K562 (cell line): ENCODE results near the gene EXOSC6. TPM values are rescaled to one million over a fixed set of nuclear protein-coding genes. Genes with fewer than 3 reads are reported as not detected.

Experiments
- HLTF ChIP-seq: fragments of 450-650 bp; IDR thresholded peaks from 2 replicates; pipeline ENCODE4 v1.6.1; 2016
- OTX1 ChIP-seq: fragments of 450-650 bp; formaldehyde crosslinking; IDR thresholded peaks from 2 replicates; pipeline ENCODE4 v1.4.0; 2022; ENCODE audit warnings: mild to moderate bottlenecking
- POLR2A ChIP-seq: fragments of 450-650 bp; conservative IDR thresholded peaks from 2 replicates; pipeline ENCODE4 v1.6.1; 2016
- RBFOX2 ChIP-seq: fragments of 200-400 bp; formaldehyde crosslinking; IDR thresholded peaks from 2 replicates; pipeline ENCODE4 v1.6.1; 2017; ENCODE audit warnings: low read depth, mild to moderate bottlenecking, low read length, moderate library complexity
- SMAD4 ChIP-seq: fragments of 250-450 bp; sonication (Bioruptor Pico); conservative IDR thresholded peaks from 2 replicates; pipeline ENCODE4 v1.8.0; 2021; ENCODE audit warnings: inconsistent platforms, mild to moderate bottlenecking, moderate library complexity
- SP2 ChIP-seq: IDR thresholded peaks from 2 replicates; pipeline ENCODE4 v1.6.1; 2011; ENCODE audit warnings: mild to moderate bottlenecking, low read depth, low read length, moderate library complexity; ENCODE audit not compliant: poor library complexity, severe bottlenecking; ENCODE audit errors: extremely low read depth
- TAF7 ChIP-seq: fragments of 450-650 bp; IDR thresholded peaks from 2 replicates; pipeline ENCODE4 v1.6.1; 2016; ENCODE audit warnings: missing genetic modification characterization, missing compliant biosample characterization
- ZFP1 ChIP-seq: fragments of 450-650 bp; formaldehyde crosslinking; IDR thresholded peaks from 2 replicates; pipeline ENCODE4 v1.4.0; 2020; ENCODE audit warnings: mild to moderate bottlenecking, mixed read lengths
- ZNF384 ChIP-seq: IDR thresholded peaks from 2 replicates; pipeline ENCODE4 v1.6.1; 2012; ENCODE audit warnings: low read depth, low read length, improper control_type of control experiment
- polyA plus RNA-seq, 8 experiments: library from polyadenylated mRNA; depleted of rRNA in 4 of 8; stranded (reverse) in 5 of 8; unstranded in 3 of 8; fragments of >200 nt; fragmentation: Nextera tagmentation in 2 of 8; fragmentation: Illumina TruSeq in 1 of 8; extraction: Ambion mirVana in 2 of 8; extraction: Trizol in 1 of 8; gene quantifications; 2 replicates each; pipeline versions ENCODE4 v1.2.1 to v1.2.3, GENCODE V29; 2011 to 2014; ENCODE audit warnings: inconsistent platforms in 1 of 8, missing spikeins in 1 of 8
- total RNA-seq, 7 experiments: library from RNA; depleted of rRNA in 6 of 7; stranded (reverse); fragments of >200 nt in 6 of 7; fragmentation: Illumina TruSeq in 2 of 7; extraction: Trizol in 2 of 7; gene quantifications; 2 replicates each; pipeline versions ENCODE4 v1.2.1 to v1.2.3, GENCODE V29; 2011 to 2021; ENCODE audit warnings: low replicate concordance in 1 of 7
- TF ChIP-seq, protein P1 (sequence below): fragments of 450-650 bp; IDR thresholded peaks from 2 replicates; pipeline ENCODE4 v1.7.1; 2018; ENCODE audit warnings: mild to moderate bottlenecking, low read depth; ENCODE audit not compliant: partially characterized antibody
- TF ChIP-seq, protein P2 (sequence below): sonication (generic); formaldehyde crosslinking; IDR thresholded peaks from 2 replicates; pipeline ENCODE4 v1.8.0; 2022; ENCODE audit warnings: mild to moderate bottlenecking, missing genetic modification reagents
- TF ChIP-seq, protein P3 (sequence below), 2 experiments: fragments of 450-650 bp; formaldehyde crosslinking in 1 of 2; IDR thresholded peaks; 2 replicates each; pipeline versions ENCODE4 v1.4.0 to v1.6.1; 2014 to 2020; ENCODE audit warnings: mild to moderate bottlenecking in 2 of 2, borderline replicate concordance in 1 of 2, low read depth in 1 of 2
- TF ChIP-seq, protein P4 (sequence below): fragments of 150-350 bp; conservative IDR thresholded peaks from 2 replicates; pipeline ENCODE4 v1.6.1; 2014; ENCODE audit warnings: low read length

Gene EXOSC6
- total and polyA plus RNA-seq, 9 of the 15 experiments (the other 6 are each of a cell fraction or from before 2014, with no cell fraction given), result 9.2 to 29.0 (median 15.6) TPM

DNA sequence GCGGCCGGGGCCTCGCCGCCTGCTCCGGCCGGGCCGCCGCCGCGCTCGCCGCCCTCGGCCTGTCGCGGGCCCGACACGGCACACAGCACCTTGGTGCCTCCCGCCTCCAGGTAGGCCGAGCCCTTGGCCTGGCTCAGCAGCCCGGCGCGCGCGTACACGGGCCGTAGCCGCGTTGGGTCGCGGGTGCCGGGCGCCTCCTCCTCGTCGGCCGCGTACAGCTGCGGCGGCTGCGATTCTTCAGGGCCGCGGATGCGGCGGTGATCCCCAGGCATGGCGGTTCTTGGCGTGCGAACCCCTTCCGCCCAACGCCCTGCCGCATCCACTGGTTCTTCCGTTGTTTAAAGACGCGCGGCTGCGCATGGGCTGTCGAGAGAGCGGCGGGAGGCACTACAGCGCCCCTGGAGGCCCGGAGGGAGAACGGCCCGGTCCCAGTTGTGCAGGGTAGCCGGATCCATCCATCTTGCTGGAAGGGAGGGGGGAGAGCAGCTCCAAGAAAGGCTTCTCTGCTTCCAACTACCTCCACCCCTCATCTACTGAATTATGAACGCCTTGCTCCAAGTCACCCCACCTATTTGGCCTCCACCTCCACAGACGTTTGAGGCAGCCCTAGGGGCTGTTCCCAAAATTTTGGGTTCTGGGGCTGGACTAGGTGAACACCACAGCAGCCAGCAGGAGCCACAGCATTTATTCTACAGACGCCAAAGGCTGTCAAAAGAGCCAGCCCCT, at the start of gene EXOSC6 (continued):
- TF ChIP-seq, protein P1, sequence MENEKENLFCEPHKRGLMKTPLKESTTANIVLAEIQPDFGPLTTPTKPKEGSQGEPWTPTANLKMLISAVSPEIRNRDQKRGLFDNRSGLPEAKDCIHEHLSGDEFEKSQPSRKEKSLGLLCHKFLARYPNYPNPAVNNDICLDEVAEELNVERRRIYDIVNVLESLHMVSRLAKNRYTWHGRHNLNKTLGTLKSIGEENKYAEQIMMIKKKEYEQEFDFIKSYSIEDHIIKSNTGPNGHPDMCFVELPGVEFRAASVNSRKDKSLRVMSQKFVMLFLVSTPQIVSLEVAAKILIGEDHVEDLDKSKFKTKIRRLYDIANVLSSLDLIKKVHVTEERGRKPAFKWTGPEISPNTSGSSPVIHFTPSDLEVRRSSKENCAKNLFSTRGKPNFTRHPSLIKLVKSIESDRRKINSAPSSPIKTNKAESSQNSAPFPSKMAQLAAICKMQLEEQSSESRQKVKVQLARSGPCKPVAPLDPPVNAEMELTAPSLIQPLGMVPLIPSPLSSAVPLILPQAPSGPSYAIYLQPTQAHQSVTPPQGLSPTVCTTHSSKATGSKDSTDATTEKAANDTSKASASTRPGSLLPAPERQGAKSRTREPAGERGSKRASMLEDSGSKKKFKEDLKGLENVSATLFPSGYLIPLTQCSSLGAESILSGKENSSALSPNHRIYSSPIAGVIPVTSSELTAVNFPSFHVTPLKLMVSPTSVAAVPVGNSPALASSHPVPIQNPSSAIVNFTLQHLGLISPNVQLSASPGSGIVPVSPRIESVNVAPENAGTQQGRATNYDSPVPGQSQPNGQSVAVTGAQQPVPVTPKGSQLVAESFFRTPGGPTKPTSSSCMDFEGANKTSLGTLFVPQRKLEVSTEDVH, result peak; percentile 94
- TF ChIP-seq ZNF384 (no peak), SP2 (peak; percentile 74), TAF7 (tag) (no peak), OTX1 (CRISPR knock-in tag) (peak; percentile 95), SMAD4 (peak; percentile 60; the same call in 1 of the 2 replicates), RBFOX2 (peak; percentile 89), POLR2A (peak; percentile 94), ZFP1 (CRISPR knock-in tag) (peak; percentile 81), HLTF (no peak)
- TF ChIP-seq, protein P2, sequence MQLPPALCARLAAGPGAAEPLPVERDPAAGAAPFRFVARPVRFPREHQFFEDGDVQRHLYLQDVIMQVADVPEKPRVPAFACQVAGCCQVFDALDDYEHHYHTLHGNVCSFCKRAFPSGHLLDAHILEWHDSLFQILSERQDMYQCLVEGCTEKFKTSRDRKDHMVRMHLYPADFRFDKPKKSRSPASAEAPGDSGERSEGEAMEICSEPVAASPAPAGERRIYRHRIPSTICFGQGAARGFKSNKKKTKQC, result peak; percentile 76
- TF ChIP-seq, protein P3, sequence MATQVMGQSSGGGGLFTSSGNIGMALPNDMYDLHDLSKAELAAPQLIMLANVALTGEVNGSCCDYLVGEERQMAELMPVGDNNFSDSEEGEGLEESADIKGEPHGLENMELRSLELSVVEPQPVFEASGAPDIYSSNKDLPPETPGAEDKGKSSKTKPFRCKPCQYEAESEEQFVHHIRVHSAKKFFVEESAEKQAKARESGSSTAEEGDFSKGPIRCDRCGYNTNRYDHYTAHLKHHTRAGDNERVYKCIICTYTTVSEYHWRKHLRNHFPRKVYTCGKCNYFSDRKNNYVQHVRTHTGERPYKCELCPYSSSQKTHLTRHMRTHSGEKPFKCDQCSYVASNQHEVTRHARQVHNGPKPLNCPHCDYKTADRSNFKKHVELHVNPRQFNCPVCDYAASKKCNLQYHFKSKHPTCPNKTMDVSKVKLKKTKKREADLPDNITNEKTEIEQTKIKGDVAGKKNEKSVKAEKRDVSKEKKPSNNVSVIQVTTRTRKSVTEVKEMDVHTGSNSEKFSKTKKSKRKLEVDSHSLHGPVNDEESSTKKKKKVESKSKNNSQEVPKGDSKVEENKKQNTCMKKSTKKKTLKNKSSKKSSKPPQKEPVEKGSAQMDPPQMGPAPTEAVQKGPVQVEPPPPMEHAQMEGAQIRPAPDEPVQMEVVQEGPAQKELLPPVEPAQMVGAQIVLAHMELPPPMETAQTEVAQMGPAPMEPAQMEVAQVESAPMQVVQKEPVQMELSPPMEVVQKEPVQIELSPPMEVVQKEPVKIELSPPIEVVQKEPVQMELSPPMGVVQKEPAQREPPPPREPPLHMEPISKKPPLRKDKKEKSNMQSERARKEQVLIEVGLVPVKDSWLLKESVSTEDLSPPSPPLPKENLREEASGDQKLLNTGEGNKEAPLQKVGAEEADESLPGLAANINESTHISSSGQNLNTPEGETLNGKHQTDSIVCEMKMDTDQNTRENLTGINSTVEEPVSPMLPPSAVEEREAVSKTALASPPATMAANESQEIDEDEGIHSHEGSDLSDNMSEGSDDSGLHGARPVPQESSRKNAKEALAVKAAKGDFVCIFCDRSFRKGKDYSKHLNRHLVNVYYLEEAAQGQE (IDR thresholded peaks at IDR 0.05; ENCODE audit: borderline replicate concordance), result peak; percentile 13; the same call in 1 of the 2 replicates
- TF ChIP-seq, protein P3 (CRISPR knock-in tag; IDR thresholded peaks at IDR 0.05; ENCODE audit: low read depth), result peak; percentile 84
- TF ChIP-seq, protein P4, sequence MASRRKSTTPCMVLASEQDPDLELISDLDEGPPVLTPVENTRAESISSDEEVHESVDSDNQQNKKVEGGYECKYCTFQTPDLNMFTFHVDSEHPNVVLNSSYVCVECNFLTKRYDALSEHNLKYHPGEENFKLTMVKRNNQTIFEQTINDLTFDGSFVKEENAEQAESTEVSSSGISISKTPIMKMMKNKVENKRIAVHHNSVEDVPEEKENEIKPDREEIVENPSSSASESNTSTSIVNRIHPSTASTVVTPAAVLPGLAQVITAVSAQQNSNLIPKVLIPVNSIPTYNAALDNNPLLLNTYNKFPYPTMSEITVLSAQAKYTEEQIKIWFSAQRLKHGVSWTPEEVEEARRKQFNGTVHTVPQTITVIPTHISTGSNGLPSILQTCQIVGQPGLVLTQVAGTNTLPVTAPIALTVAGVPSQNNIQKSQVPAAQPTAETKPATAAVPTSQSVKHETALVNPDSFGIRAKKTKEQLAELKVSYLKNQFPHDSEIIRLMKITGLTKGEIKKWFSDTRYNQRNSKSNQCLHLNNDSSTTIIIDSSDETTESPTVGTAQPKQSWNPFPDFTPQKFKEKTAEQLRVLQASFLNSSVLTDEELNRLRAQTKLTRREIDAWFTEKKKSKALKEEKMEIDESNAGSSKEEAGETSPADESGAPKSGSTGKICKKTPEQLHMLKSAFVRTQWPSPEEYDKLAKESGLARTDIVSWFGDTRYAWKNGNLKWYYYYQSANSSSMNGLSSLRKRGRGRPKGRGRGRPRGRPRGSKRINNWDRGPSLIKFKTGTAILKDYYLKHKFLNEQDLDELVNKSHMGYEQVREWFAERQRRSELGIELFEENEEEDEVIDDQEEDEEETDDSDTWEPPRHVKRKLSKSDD, result no peak
